ENCODE results near the gene DNMT3A.

The DNMT3A gene

GRCh38 chr2:25341753-25342371 lies at the start of gene DNMT3A:
TSS of gene DNMT3A (minus strand) at chr2:25341925. CDS start at chr2:25313984, 27,941 bp downstream.
- peak; percentile 48 to 55 for DNase-seq (ENCODE audit: low read depth in 2 of 2)

GRCh38 chr2:25389161-25389560 lies 47.4 kb upstream of the DNMT3A start:
- DNase-seq (ENCODE audit: low read depth in 2 of 2) = no peak

GRCh38 chr2:25388491-25388890 lies 46.8 kb upstream of the DNMT3A start:
- no peak for DNase-seq (ENCODE audit: low read depth in 2 of 2)

GRCh38 chr2:25387876-25388449 lies 46.2 kb upstream of the DNMT3A start:
- no peak for DNase-seq (ENCODE audit: low read depth in 2 of 2)

GRCh38 chr2:25386971-25387875 lies 45.5 kb upstream of the DNMT3A start:
- no peak for DNase-seq (ENCODE audit: low read depth in 2 of 2)

- DNase-seq (ENCODE audit: low read depth in 2 of 2) = no peak
These were observed 44.2 kb upstream of the DNMT3A start for GRCh38 chr2:25385910-25386309.

GRCh38 chr2:25383806-25384205 lies 42.1 kb upstream of the DNMT3A start:
- DNase-seq (ENCODE audit: low read depth in 2 of 2) = no peak

GRCh38 chr2:25381502-25381901 lies 39.8 kb upstream of the DNMT3A start:
- no peak for DNase-seq (ENCODE audit: low read depth in 2 of 2)

GRCh38 chr2:25380586-25381375 lies 39.1 kb upstream of the DNMT3A start:
- DNase-seq (ENCODE audit: low read depth in 2 of 2) = no peak

GRCh38 chr2:25380023-25380422 lies 38.3 kb upstream of the DNMT3A start:
- DNase-seq (ENCODE audit: low read depth in 2 of 2) = no peak

- no peak for DNase-seq (ENCODE audit: low read depth in 2 of 2)
These were observed 37.8 kb upstream of the DNMT3A start for GRCh38 chr2:25379535-25379934.

GRCh38 chr2:25378731-25379490 lies 37.2 kb upstream of the DNMT3A start:
- no peak for DNase-seq (ENCODE audit: low read depth in 2 of 2)

GRCh38 chr2:25377822-25378421 lies 36.2 kb upstream of the DNMT3A start:
- no peak for DNase-seq (ENCODE audit: low read depth in 2 of 2)

GRCh38 chr2:25376750-25377621 lies 35.3 kb upstream of the DNMT3A start:
- peak; percentile 95 to 96 for DNase-seq (ENCODE audit: low read depth in 2 of 2)

- DNase-seq (ENCODE audit: low read depth in 2 of 2) = no peak
These were observed 34.3 kb upstream of the DNMT3A start for GRCh38 chr2:25375989-25376545.

- DNase-seq (ENCODE audit: low read depth in 2 of 2) = no peak
These were observed 33.8 kb upstream of the DNMT3A start for GRCh38 chr2:25375371-25375988.

- DNase-seq (ENCODE audit: low read depth in 2 of 2) = no peak
These were observed 33.1 kb upstream of the DNMT3A start for GRCh38 chr2:25374827-25375226.

GRCh38 chr2:25374411-25374810 lies 32.7 kb upstream of the DNMT3A start:
- DNase-seq (ENCODE audit: low read depth in 2 of 2) = no peak
